Measurements from ENCODE around the gene CELF2. TPM values are rescaled to one million over a fixed set of nuclear protein-coding genes. Genes with fewer than 3 reads are reported as not detected.

The CELF2 gene
- total RNA-seq, 2 donors from 2014 or later, result 10.4 to 11.2 TPM

GRCh38 chr10:11074536-11075267 lies 57.0 kb downstream of the CELF2 start:
- no peak overlapping the region for H3K4me3 ChIP-seq
- H3K27me3 ChIP-seq, result no peaks in the 10 kb centered on the region
- ATAC-seq (no peak), DNase-seq (no peak)
- no peaks in the 10 kb centered on the region for H3K4me1 ChIP-seq
- WGBS, 2 donors, result 82 to 89% methylated on average over 4 of the region's 4 CpGs
- H3K9me3 ChIP-seq, result no peaks in the 10 kb centered on the region
- TF ChIP-seq, protein P1, sequence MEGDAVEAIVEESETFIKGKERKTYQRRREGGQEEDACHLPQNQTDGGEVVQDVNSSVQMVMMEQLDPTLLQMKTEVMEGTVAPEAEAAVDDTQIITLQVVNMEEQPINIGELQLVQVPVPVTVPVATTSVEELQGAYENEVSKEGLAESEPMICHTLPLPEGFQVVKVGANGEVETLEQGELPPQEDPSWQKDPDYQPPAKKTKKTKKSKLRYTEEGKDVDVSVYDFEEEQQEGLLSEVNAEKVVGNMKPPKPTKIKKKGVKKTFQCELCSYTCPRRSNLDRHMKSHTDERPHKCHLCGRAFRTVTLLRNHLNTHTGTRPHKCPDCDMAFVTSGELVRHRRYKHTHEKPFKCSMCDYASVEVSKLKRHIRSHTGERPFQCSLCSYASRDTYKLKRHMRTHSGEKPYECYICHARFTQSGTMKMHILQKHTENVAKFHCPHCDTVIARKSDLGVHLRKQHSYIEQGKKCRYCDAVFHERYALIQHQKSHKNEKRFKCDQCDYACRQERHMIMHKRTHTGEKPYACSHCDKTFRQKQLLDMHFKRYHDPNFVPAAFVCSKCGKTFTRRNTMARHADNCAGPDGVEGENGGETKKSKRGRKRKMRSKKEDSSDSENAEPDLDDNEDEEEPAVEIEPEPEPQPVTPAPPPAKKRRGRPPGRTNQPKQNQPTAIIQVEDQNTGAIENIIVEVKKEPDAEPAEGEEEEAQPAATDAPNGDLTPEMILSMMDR (IDR thresholded peaks at IDR 0.05), result no peak
- no peak for TF ChIP-seq POLR2A (IDR thresholded peaks at IDR 0.05)
- H3K36me3 ChIP-seq (replicated peaks in 1 of 2; ENCODE audit: insufficient read depth in 1 of 2, low read depth in 2 of 2), result no peaks in the 10 kb centered on the region
- H3K27ac ChIP-seq, result no peak overlapping the region
- intact Hi-C loops (cut with DNase I), result no loop called here

DNA sequence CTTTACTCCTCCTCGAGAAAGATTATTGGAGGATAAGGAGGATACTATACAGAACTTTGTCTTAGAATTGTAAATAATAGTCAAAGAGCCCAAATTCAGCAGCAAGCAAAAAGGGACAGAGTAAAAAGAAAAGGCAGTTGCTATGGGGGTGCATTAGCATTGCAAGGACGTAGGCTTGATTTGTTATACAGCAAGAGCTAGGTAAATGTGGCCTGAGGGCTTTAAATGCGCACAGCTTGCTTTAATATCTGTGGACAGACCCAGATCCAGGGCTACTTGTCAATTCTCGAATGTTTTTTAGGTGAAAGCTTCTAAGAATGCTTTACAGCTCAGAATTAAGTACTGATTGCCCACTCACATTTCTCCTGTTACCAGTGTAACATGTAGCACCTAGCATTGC lies 58.5 kb downstream of the CELF2 start:
- Histone ChIP-seq H3K9me3 (no peaks in the 10 kb centered on the region), H3K4me3 (no peak overlapping the region), H3K27me3 (no peaks in the 10 kb centered on the region), H3K27ac (no peak overlapping the region), H3K36me3 (replicated peaks in 1 of 2; ENCODE audit: insufficient read depth in 1 of 2, low read depth in 2 of 2) (no peaks in the 10 kb centered on the region), H3K4me1 (no peaks in the 10 kb centered on the region)
- ATAC-seq (no peak), DNase-seq (no peak)
- intact Hi-C loops (cut with DNase I), result no loop called here
- 65 to 66% methylated on average over 4 of the region's 4 CpGs for WGBS, 2 donors
- TF ChIP-seq, protein P1 (IDR thresholded peaks at IDR 0.05), result no peak
- no peak for TF ChIP-seq POLR2A (IDR thresholded peaks at IDR 0.05)

GRCh38 chr10:11080564-11080984 lies 62.9 kb downstream of the CELF2 start:
- Histone ChIP-seq H3K36me3 (replicated peaks in 1 of 2; ENCODE audit: insufficient read depth in 1 of 2, low read depth in 2 of 2) (no peaks in the 10 kb centered on the region), H3K27me3 (no peaks in the 10 kb centered on the region), H3K9me3 (no peaks in the 10 kb centered on the region), H3K27ac (no peak overlapping the region), H3K4me1 (no peaks in the 10 kb centered on the region), H3K4me3 (no peak overlapping the region)
- 55 to 57% methylated on average over 3 of the region's 3 CpGs for WGBS, 2 donors
- TF ChIP-seq, protein P1 (IDR thresholded peaks at IDR 0.05), result no peak
- no peak for TF ChIP-seq POLR2A (IDR thresholded peaks at IDR 0.05)
- ATAC-seq (no peak), DNase-seq (no peak)
- intact Hi-C loops (cut with DNase I), result no loop called here

GRCh38 chr10:11081408-11081807 lies 63.7 kb downstream of the CELF2 start:
- 45 to 50% methylated on average over 3 of the region's 3 CpGs for WGBS, 2 donors
- ATAC-seq, result no peak

More at GRCh38 chr10:11081408-11081807, 63.7 kb downstream of the CELF2 start:
- no peak for DNase-seq
- Histone ChIP-seq H3K9me3 (no peaks in the 10 kb centered on the region), H3K27me3 (no peaks in the 10 kb centered on the region), H3K27ac (no peak overlapping the region), H3K4me1 (no peaks in the 10 kb centered on the region), H3K4me3 (no peak overlapping the region), H3K36me3 (replicated peaks in 1 of 2; ENCODE audit: insufficient read depth in 1 of 2, low read depth in 2 of 2) (no peaks in the 10 kb centered on the region)
- no peak for TF ChIP-seq POLR2A (IDR thresholded peaks at IDR 0.05)
- TF ChIP-seq, protein P1 (IDR thresholded peaks at IDR 0.05), result no peak
- intact Hi-C loops (cut with DNase I), result no loop called here

All from body of pancreas (tissue), 4 donors.